Measurements from ENCODE around the gene DGKD. TPM values are rescaled to one million over a fixed set of nuclear protein-coding genes. Genes with fewer than 3 reads are reported as not detected.

Gene DGKD
- total RNA-seq, 1 donor from 2014 or later, result 69.3 TPM

DNA sequence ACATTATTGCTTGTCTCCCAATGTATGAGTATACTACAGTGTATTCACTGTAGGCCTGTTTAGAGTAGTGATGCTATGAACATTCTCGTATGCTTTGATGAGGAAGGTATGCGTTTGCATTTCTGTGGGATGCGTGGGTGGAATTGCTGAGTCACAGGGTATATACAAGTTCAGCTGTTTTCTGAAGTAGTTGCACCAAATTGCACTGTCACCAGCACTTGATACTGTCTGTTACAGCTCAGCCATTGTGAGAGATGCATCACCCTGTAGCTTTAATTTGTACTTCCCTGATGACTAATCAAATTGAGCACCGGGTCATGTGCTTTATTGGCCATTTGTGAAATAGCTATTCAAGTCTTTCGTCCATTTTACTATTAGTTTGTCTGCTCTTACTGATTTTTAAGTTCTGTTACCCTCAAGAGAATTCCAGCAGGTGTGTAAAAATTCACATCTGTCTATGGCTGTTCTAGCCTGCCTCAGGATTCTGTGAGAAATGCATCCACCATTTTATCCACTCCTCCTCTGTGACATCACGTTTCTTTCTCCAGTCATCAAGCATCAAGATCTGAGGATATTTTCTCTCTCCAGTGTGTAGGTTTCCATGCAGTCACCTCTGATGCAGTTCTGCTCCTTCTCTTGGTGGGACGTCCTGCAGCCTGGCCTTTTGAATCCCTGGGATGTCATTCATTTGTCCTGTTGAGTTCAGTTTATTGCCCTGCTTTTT, 72.5 kb downstream of the DGKD start:
- no peaks in the 10 kb centered on the region for H3K9me3 ChIP-seq
- H3K27ac ChIP-seq, result no peak overlapping the region
- intact Hi-C loops (cut with DNase I), result no loop called here
- H3K4me1 ChIP-seq, result peaks cover 3% of the 10 kb centered on the region
- TF ChIP-seq, protein P1, sequence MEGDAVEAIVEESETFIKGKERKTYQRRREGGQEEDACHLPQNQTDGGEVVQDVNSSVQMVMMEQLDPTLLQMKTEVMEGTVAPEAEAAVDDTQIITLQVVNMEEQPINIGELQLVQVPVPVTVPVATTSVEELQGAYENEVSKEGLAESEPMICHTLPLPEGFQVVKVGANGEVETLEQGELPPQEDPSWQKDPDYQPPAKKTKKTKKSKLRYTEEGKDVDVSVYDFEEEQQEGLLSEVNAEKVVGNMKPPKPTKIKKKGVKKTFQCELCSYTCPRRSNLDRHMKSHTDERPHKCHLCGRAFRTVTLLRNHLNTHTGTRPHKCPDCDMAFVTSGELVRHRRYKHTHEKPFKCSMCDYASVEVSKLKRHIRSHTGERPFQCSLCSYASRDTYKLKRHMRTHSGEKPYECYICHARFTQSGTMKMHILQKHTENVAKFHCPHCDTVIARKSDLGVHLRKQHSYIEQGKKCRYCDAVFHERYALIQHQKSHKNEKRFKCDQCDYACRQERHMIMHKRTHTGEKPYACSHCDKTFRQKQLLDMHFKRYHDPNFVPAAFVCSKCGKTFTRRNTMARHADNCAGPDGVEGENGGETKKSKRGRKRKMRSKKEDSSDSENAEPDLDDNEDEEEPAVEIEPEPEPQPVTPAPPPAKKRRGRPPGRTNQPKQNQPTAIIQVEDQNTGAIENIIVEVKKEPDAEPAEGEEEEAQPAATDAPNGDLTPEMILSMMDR (IDR thresholded peaks at IDR 0.05), result no peak
- DNase-seq, result no peak
- no peak overlapping the region for H3K4me3 ChIP-seq
- no peak for ATAC-seq
- no peaks in the 10 kb centered on the region for H3K36me3 ChIP-seq
- no peaks in the 10 kb centered on the region for H3K27me3 ChIP-seq (ENCODE audit: low read depth)

DNA sequence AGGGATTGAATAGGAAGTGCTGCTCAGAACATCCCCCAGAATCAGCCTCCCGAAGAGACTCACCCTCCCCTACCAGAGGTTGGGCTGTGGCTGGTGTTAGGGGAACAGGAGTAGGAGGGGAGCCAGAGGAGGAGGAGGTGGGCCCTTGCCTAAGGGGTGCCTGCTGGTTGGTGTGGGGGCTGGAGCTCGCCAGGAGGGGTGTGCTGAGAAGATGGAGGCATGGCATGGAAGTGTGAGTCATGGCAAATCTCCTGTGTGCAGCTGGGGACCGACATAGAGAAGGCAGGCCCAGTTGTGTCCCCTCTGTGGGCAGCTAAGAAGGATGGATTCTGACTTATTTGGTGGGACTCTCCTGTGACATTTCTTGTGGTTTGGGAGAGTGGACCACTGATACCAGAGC, 73.7 kb downstream of the DGKD start:
- intact Hi-C loops (cut with DNase I), result no loop called here
- H3K27me3 ChIP-seq (ENCODE audit: low read depth), result no peaks in the 10 kb centered on the region
- TF ChIP-seq, protein P1 (IDR thresholded peaks at IDR 0.05), result no peak
- ATAC-seq (no peak), DNase-seq (no peak)
- H3K4me3 ChIP-seq, result no peak overlapping the region
- H3K4me1 ChIP-seq, result no peaks in the 10 kb centered on the region
- no peaks in the 10 kb centered on the region for H3K9me3 ChIP-seq
- H3K36me3 ChIP-seq, result no peaks in the 10 kb centered on the region
- H3K27ac ChIP-seq, result no peak overlapping the region

DNA sequence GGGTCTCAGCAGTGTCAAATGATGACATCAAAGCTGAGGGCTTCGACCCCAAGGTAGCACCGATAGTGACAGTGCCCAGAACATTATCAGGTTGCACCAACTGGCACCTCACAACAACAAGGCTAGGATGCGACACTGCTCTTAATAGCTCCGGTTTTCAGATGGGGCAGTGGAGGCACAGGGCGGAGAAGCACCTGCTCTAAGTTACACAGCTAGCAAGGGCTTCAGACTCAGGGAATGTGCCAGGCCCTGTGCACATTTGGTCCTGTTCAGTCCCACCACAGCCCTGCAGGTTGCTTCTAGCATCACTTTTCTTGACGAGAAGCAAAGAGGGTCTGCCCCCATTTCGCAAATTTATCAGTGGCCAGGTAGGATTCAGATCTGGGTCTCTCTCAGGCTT, 74.1 kb downstream of the DGKD start:
- no peak for DNase-seq
- Histone ChIP-seq H3K27ac (no peak overlapping the region), H3K4me1 (no peaks in the 10 kb centered on the region)

DNA sequence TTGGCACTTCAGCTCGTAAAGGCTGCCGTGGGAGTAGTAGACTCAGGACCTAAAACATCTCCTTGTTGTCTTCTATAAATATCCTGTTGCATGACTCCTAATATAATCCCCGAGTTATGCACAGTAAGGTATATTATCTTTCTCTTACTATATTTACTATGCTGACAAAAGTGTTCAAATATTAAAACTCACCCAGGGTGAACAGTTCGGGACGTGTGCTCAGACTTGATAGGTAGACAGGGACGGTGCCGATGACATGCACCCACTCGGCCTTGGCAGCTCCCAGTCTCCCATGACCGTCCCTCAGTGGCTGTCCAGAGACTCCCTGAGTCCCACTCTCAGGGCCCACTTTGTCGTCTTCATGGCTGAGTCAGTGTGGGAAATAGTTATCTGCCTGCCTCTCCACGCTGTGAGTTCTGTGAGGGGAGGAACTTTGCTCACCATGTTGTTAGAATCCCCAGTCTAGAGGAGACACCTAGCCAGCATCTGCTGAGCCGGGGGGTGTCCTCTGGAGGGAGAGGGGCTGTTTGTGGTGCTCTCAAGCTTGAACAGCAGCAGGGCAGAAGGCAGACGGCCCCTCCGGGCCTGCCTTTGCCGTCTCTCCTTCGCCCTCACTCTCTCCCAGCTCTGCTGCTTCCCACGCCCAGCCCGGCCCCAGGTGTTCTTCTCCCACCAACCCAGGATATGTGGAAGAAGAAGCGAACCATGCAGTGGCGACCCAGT, 75.0 kb downstream of the DGKD start:
- no peaks in the 10 kb centered on the region for H3K9me3 ChIP-seq
- intact Hi-C loops (cut with DNase I), result no loop called here

More for the DNA sequence above, 74.1 kb downstream of the DGKD start:
- no peaks in the 10 kb centered on the region for H3K36me3 ChIP-seq
- no peaks in the 10 kb centered on the region for H3K27me3 ChIP-seq (ENCODE audit: low read depth)
- no peaks in the 10 kb centered on the region for H3K9me3 ChIP-seq
- no peak overlapping the region for H3K4me3 ChIP-seq
- TF ChIP-seq, protein P1 (IDR thresholded peaks at IDR 0.05), result no peak
- intact Hi-C loops (cut with DNase I), result no loop called here
- ATAC-seq, result no peak

DNA sequence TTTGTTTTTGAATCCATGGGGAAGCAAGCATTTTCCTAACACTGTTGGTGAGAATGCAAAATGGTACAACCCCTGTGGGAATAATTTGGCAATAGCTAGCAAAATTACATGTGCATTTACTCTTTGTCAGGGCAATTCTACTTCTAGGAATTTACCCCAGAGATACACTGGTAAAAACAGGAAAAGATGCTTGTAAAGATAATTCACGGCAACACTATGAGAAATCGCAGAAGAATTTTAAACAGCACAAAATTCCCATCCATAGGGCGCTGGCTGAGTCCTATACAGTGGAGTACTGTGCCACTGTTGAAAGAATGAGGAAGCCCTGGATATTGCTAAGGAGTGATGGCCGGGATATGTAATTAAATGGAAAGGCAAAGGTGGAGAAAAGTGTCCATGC, 75.8 kb downstream of the DGKD start:
- Histone ChIP-seq H3K9me3 (no peaks in the 10 kb centered on the region), H3K4me3 (no peak overlapping the region), H3K36me3 (peaks cover 9% of the 10 kb centered on the region), H3K4me1 (no peaks in the 10 kb centered on the region), H3K27me3 (ENCODE audit: low read depth) (no peaks in the 10 kb centered on the region), H3K27ac (no peak overlapping the region)
- TF ChIP-seq, protein P1 (IDR thresholded peaks at IDR 0.05), result no peak
- DNase-seq, result no peak
- ATAC-seq, result no peak
- intact Hi-C loops (cut with DNase I), result no loop called here

More for the DNA sequence above, 75.0 kb downstream of the DGKD start:
- TF ChIP-seq, protein P1 (IDR thresholded peaks at IDR 0.05), result no peak
- Histone ChIP-seq H3K27me3 (ENCODE audit: low read depth) (no peaks in the 10 kb centered on the region), H3K4me1 (no peaks in the 10 kb centered on the region), H3K27ac (no peak overlapping the region), H3K4me3 (no peak overlapping the region), H3K36me3 (peaks cover 1% of the 10 kb centered on the region)
- DNase-seq (no peak), ATAC-seq (peak in 1 of 2 donors; percentile 10)

Measured in lower lobe of right lung (tissue), 2 donors.